Pons (tissue), 1 donor: Measurements from ENCODE around the gene MEMO1.
"Not testable (repeated sequence)": the region's sequence is repeated elsewhere in the genome, so short reads cannot be mapped to it uniquely, and the experiment has no call there.

Source experiments
- DNase-seq: peaks from one replicate; pipeline ENCODE4 v3.0.0-alpha.2; 2016; ENCODE audit warnings: low spot score

MEMO1 gene

GRCh38 chr2:31998731-31999383 lies 12.0 kb downstream of the MEMO1 start:
- no peak for DNase-seq

- DNase-seq, result no peak
These were observed 13.2 kb downstream of the MEMO1 start for GRCh38 chr2:31997653-31998052.

DNA sequence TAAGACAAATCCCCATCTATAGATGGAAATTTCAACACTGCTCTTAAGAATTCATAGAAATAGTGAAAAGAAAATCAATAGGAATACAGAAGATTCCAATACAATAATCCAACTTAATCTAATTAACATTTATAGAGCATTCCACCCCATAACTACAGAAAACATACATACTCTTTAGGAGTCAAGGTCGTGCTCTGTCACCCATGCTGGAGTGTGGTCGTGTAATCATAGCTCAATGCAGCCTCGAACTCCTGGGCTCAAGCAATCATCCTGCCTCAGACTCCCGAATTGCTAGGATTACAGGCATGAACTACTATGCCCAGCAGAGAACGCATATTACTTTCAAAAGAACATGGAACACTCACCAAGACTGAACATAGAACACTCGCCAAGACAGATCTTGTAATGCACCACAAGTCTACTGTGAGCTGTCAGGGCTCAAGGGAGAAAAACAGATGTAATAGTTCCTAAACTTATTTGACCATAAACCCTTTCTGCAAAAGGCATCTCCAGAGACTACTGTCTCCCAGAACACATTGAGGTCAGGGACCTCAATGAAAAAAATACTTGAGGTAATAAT lies 14.1 kb downstream of the MEMO1 start:
- no peak for DNase-seq

DNA sequence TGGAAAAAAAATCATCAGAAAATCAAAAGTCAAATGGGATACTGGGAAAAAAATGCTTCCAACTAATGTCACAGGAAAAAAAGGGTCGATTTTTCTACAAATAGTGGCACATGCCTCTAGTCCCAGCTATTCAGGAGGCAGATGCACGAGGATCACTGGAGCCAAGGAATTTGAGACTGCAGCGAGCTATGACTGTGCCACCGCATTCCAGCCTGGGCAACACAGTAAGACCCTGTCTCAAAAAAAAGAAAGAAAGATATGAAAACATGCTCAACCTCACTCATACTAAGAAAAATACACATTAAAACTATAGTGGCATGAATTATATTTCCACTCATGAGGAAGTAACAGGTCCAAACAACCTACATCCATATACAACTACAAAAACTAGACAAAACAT lies 17.9 kb downstream of the MEMO1 start:
- DNase-seq, result no peak

DNA sequence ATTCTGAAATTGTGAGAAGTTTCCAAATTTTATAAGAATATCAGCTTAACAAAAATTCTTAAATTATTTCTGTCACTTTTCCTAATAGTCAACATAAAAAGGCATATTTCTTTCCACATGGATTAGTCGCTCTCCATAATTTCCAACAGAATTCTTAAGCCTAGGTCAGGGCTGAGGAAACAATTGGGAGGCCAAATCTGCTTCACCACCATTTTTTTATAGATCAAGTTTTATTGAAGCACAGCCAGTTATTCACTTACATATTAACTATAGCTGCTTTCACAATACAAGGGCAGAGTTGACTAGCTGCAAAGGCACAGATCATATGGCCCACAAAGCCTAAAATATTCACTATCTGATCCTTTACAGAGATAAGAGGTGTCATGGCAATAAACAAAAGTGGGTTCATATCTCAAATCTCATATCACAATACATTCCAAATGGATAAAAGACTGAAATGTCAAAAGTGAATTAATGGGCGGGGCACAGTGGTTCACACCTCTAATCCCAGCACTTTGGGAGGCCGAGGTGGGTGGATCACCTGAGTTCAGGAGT lies 18.7 kb downstream of the MEMO1 start:
- no peak for DNase-seq

- no peak for DNase-seq
These were observed 20.9 kb downstream of the MEMO1 start for GRCh38 chr2:31989946-31990345.

DNA sequence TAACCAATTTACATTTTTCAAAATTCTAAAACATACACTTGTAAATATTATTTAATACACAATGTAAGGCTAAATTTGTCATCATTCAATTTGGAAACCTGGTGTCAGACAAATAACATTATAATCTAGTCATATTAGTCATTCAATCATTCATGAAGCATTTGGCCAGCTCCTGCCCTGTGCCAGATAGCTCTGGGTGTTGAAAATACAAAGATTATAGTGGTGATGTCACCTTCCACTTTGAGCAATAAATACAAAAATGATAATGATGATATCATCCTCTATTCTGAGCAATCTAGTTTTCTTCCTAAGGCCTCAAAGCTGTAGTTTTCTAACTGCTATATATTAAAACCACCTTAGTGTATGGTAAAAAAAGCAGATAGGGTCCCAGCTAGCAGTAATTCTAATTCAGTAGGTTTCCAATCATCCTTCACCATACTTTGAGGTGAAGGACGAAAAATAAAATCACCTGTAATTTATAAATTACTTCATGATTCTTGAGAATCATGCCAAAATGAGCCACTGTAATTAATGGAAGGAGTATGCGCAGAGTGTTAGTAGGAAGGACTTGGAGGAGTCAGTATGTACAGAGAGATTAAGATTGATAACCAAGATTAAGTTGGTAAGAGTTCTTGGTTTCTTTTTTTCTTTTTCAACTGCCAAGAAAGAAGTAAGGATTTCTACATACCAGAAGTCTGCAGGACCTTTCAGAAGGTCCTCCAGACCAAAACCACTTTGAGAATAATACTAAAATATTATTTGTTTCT lies 23.2 kb downstream of the MEMO1 start:
- DNase-seq, result no peak

- DNase-seq, result no peak
These were observed 23.9 kb downstream of the MEMO1 start for GRCh38 chr2:31986906-31987305.

GRCh38 chr2:31983762-31984467 lies 26.9 kb downstream of the MEMO1 start:
- DNase-seq, result no peak

DNA sequence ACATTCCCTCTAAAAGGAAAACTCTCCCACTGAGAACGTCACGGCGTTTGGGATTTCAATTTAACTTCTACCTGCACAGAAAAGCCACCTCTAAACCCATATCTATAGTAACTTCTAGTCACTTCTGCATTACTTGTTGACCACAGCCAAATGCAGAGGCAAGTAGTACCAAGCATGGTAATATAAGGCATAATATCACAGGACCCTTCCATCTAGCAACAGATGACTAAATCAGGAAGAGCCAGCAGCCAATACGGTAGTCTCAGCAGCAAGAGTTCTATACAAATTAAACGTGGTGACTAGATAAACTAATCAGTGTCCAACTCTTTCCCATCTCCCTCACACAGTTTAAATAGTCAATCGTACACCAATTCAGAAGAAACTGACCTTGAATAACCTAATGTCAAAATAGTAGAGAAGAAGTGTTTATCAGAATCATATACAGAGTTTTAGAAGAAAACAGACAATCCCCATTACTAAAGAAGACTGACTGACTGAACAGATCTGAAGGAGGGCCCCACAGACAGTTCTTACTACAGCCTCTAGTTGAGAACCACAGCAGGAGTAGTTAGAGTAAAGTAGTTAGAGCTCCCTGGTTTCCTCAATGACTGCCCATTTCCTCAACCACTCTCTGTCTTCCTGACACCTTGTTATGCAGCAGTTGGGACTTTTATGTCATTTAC lies 30.0 kb downstream of the MEMO1 start:
- DNase-seq, result peak; percentile 48

- DNase-seq, result no peak
These were observed 30.9 kb downstream of the MEMO1 start for GRCh38 chr2:31979956-31980355.

- DNase-seq, result no peak
These were observed 31.8 kb downstream of the MEMO1 start for GRCh38 chr2:31979018-31979417.

DNA sequence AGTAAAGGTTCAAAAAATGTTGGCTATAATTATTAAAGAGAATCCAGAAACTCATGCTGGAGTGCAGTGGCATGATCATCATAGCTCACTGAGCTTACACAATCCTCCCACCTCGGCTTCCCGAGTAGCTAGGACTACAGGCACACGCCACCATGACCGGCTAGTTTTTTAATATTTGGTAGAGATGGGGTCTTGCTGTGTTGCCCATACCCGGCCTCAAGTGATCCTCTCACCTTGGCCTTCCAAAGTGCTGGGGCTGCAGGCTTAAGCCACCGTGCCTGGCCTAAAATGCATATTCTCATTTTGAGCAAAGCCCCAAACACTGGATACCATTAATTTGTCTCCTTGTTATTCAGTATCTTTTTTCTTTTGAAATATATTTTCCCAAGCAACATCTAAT lies 32.4 kb downstream of the MEMO1 start:
- DNase-seq, result no peak

DNA sequence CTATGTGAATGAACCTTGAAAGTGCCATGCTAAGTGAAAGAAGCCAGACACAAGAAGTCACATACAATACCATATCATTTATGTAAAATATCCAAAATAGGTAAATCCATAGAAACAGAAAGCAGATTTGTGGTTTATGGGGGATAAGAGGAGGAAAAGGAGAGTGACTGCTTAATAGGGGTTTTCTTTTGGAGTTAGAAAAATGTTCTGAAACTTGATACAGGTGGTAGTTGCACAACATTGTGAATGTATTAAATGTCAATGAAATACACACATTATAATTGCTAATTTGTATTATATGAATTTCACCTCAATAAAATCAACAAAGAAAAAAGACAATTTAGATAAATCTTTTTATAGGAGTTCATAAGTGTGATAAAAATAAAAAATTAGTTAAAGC lies 37.1 kb downstream of the MEMO1 start:
- no peak for DNase-seq

DNA sequence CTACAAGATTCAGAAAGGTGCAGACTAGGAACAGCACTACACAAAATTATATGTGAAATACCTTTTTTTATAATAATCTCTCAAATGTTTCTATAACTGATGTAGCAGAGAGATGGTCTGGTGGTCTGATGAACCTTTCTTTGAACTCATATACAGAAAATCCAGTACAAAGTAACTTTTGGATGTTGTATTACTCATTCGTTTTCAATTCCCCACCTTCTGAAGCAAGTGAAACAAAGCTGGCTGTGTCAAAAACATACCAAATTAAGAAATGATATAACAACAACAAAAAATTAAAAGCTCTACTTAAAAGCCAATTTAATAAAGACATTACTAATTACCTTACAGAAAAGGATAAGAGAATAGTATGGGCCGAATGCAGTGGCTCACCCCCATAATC lies 38.7 kb downstream of the MEMO1 start:
- DNase-seq, result no peak

DNA sequence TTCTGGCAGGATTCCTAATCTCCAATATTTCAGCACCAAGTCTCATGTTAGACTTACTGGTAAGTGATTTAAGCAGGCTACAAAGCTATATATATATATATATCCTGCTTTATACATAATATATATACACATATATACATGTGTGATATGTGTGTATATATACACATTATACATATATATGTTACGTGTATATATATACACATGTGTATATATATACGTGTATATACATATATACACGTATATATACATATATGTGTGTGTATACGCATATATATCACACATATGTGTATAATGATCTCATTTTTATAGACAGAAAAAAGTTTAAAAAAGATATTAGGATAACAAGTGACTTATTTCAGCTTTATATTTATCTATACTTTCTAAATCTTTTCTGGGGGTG lies 41.6 kb downstream of the MEMO1 start:
- DNase-seq, result no peak

DNA sequence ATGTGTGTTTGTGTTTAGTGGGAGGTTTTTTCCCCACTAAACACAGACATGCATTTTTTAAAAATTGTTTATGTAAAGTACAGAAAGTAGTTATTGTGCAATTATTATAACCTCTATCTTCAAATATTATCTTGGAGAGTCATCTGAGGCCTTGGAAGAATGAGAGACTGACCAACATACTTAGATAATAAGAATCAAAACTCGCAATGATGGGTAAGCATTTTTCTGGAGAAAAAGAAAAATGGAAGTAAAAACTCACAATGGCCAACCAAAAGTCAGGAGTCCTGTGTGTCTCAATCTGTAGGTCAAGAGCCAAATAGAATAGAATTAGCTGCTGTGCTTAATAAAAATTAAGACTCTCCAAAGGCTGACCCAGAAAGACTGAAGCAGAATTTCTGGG lies 43.0 kb downstream of the MEMO1 start:
- DNase-seq, result no peak

GRCh38 chr2:31966402-31966801 lies 44.4 kb downstream of the MEMO1 start:
- not testable (repeated sequence) for DNase-seq

DNA sequence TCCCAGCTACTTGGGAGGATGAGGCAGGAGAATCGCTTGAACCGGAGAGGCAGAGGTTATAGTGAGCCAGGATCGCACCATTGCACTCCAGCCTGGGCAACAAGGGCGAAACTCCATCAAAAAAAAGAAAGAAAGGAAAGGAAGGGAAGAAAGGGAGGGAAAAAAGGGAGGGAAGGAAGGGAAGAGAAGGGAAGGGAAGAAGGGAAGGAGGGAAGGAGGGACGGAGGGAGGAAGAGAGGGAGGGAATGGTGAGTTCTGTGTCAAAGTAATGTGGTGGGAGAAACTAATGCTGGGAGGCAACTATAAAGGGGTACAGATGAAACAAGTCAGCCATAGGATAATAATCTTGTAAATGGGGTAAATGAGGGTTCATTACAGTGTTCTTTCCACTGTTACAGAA lies 45.7 kb downstream of the MEMO1 start:
- DNase-seq, result no peak

- no peak for DNase-seq
These were observed 47.9 kb downstream of the MEMO1 start for GRCh38 chr2:31962757-31963361.

- DNase-seq, result no peak
These were observed 52.6 kb downstream of the MEMO1 start for GRCh38 chr2:31958140-31958717.
